Tongue (tissue), 2 donors: Measurements from ENCODE around the gene IL17REL. TPM values are rescaled to one million over a fixed set of nuclear protein-coding genes. Genes with fewer than 3 reads are reported as not detected.
"Not testable (repeated sequence)": the region's sequence is repeated elsewhere in the genome, so short reads cannot be mapped to it uniquely, and the experiment has no call there.

Source experiments
- DNase-seq: peaks from one replicate; pipeline ENCODE4 v3.0.0-alpha.2; 2015
- total RNA-seq: library from RNA; depleted of rRNA; stranded (reverse); fragments of >200 nt; gene quantifications from one replicate; pipeline ENCODE4 v1.2.3, GENCODE V29; 2014

Gene IL17REL
- total RNA-seq, 1 donor from 2014 or later: not detected

GRCh38 chr22:49956418-49956770 lies 56.2 kb downstream of the IL17REL start:
- DNase-seq: no peak

- no peak for DNase-seq
Measured at GRCh38 chr22:49955581-49956417, 56.8 kb downstream of the IL17REL start.

DNA sequence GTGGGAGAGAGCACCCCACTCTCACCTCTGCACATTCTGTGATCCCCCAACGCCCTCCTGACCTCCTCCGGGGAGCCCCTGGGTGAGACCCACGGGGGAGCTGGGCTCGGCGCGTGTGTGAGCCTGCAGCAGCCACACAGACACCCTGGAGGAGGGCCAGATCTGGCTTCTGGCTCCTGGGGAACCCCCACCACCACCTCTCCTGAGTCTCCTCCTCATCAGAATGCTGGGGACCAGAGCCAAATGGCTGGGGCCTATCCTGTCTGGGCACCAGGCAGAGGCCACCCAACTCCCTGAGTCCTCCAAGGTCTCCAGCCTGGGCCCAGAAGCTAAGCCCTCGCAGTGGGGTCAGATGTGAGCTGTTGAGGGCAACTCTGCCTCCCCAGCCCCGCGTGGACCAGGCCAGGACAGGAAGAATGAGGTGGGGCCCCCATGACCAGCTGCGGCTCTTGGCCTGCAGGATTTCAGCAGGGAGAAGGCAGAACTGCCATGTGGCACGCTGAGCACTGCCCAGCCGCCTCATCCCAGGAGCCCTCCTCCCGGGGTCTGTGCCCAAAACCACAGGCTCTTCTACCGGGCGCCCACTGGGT lies 57.5 kb downstream of the IL17REL start:
- no peak for DNase-seq

GRCh38 chr22:49954354-49954753 lies 58.2 kb downstream of the IL17REL start:
- DNase-seq: no peak

DNA sequence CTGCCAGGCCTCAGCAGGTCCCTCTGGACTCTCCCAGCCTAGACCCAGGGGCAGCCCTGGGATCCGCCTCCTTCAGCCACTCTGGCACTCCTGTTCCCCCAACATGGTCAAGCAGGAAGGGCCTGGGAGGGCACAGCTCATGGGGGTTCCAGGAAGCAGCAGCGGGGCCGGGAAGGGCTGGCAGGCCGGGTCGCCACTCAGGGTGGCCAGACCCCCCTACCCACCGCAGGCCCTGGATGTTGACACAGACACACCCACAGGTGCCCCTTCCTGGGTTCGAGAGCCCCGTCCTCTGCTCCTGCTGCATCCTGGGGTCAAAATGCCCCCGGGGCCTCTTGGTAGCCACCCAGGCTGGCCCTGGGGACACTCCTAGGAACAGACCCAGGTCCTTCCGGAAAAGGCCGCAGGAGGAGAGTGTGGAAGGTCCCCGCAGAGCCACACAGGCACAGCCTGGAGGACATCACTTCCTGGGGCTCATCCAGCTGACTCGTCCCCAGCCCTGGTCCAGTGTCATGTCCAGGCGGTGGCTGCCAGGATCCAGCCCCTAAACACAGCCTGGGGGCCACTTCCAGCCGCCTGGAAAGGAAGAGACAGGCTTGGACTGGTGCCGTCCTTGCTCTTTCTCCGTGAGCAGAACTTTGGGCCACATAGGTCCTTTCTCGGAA lies 58.8 kb downstream of the IL17REL start:
- DNase-seq: no peak

DNA sequence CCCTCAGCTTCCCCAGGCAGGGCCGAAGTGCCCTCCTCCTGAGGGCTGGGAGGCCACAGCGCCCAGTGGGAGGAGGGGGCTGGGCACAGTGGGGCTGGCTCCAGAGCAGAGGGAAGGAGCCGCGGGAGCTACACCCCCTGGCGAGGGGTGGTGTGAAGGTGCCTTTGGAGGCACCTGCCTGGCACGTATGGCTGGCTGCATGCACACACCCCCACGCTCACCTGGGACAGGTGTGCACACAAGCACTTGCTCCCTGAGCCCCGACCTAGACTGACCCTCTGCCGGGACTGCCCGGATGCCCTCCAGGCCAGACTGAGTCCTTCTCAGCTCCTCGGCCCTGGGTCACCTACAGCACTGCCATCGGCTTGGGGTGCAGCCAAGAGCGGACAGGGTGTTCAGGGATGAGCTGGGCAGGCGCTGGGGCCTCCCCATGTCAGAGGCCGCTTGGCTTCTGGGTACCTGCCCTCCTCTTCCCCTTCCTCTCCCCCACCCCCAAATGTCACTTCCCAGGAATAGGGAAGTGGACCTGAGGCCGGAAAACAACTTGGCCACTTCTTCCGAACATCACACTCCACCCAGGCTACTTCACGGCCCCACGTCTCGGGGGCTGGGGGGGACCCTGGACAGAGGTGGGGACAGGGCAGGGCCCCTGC lies 59.4 kb downstream of the IL17REL start:
- DNase-seq: no peak

DNA sequence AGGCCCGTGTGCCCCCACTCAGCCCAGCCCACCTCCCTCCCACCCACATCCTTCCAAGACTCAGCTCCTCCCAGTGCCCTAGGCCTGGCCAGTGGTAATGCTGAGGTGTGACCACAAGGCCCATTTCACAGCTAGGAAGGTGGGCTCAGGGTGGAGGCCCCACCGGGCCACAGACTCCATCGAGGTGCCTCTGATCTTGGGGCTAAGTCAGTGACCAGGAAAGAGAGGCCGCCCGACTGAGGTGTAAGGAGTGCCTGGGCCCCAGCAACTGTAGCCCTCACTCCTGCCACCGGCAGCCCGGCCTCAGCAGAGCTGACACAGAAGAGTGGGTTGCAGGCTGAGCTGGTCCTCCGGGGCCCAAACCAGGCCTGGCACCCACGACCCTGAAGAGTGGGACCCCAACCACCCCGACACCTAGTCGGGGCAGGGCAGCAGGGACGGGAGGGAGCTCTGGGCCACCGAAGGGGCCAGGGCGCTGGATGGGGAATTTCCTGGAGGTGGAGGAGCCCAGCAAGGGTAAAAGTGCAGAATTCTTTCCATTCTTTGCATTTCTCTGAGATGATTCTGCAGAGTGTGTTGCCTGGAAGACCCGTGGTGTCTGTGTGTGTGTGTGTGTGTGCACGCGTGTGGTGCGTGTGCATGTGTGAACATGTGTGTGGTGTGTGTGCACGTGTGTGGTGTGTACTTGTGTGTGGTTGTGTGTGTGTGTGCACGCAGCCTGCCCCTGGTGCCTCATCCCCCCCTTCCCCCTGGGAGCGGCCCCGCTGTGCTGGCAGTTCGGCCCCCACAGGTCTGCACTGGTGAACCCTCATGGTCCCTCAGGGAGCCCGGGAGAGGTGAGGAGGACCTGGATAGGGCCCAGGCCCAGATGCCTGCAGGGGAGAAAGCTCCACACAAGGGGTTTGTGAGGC lies 60.3 kb downstream of the IL17REL start:
- no peak for DNase-seq

DNA sequence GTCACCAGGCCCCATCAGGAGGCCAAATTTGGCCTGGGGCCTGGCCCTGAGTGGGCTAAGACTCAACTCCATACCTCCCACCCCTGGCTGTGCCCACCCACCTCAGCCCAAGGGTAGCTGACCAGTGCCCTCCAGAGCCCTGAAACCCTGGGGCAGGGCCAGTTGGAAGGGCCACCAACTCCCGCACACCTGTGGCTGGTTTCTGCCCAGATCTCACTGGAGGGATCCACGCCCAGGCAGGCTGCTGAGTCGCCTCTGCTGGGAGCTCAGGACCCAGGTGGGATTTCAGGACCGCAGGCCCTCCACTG lies 60.9 kb downstream of the IL17REL start:
- DNase-seq: no peak

- DNase-seq: peak; percentile 69
Measured at GRCh38 chr22:49951000-49951677, 61.4 kb downstream of the IL17REL start.

DNA sequence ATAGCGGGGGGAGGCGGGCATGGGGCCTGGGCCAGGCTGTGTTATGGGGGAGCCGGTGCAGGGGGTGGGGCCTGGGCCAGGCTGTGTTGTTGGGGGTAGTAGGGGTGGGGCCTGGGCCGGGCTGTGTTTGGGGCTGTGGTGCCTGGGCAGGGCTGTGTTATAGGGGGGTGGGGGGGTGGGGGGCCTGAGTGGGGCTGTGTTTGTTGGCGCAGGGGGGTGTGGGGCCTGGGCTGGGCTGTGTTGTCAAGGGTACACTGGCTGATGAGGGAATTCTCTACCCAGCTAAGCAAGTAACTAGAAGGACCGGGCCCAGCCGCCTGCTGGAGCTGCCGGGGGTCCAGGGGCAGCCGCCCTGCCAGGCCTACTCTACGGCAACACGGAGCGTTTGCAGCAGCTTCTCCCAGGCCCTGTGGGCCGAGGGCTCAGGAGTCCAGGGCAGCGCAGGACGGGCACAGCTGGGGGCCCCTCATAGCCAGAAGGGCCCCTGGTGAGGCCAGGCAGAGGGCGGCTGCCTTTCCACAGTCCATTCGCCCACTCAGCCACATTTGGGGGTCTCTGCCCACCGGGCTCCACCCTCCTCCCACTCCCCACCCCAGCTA lies 62.1 kb downstream of the IL17REL start:
- DNase-seq: no peak

- DNase-seq: no peak
Measured at GRCh38 chr22:49949914-49950292, 62.7 kb downstream of the IL17REL start.

GRCh38 chr22:49948958-49949913 lies 63.3 kb downstream of the IL17REL start:
- DNase-seq: no peak

- DNase-seq: no peak
Measured at GRCh38 chr22:49948116-49948957, 64.2 kb downstream of the IL17REL start.

- DNase-seq: no peak
Measured at GRCh38 chr22:49947296-49947622, 65.3 kb downstream of the IL17REL start.

DNA sequence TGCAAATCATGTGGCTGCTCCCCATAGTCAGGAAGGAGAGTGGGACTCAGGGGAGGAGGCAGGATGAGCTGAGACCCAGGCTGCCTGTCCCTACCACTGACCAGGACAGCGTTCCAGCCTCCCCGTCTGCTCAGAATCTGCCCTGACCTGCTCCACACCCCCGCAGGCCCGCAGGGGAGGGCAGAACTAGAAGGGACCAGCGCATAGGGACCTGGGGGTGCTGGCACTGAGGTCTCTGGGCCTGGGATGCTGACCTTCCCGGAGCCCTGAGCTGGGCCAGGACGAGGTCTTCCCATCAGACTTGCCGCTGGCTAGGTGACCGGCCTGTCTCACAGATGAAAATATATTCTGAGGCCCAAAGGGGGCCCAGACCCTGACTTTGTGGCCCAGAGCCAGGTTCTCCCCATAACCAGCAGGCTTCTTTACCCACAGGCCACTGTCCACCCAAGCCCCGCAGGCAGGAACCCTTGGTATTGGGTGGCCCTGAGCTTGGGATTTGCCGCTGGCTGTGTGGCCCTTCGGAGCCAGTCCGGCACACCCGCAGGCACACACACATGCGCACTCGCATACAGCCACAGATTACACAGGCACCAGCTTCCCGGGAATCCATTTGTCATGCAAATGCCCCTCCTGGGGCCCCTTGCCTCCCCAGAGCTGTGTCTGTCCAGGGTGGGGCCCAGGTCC lies 65.8 kb downstream of the IL17REL start:
- DNase-seq: no peak

- DNase-seq: not testable (repeated sequence)
Measured at GRCh38 chr22:49945042-49945794, 67.3 kb downstream of the IL17REL start.
